GM21447 (cell line): ENCODE measurements around the gene GNA14.
"Not testable (repeated sequence)": the region's sequence is repeated elsewhere in the genome, so short reads cannot be mapped to it uniquely, and the experiment has no call there.

Source experiments
- ATAC-seq: cut with Tn5 transposase; IDR thresholded peaks from one replicate; pipeline ENCODE4 v1.9.1; 2021; ENCODE audit not compliant: unreplicated experiment

The GNA14 gene

DNA sequence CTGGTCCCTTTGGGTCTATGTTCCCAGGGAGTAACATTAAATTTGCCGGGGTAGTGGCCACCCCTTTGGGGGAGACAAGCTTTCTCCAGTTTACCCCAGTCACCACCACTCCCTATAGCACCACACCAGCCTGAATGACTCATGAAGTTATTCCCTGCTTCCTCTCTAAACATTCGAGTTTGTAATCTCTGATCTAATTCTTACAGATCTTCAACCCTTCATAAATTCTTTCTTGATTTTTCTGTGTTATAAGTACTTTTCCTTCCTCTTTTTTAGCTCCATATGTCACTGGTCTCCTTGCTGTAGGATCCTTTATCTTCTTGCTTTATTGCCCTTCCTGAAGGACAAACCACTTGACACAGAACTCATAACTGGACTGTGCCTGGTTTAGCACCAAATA is 55.6 kb downstream of the GNA14 start:
- ATAC-seq, result no peak

GRCh38 chr9:77589046-77589795 is 58.9 kb downstream of the GNA14 start:
- no peak for ATAC-seq

- no peak for ATAC-seq
Observed at GRCh38 chr9:77588271-77588937, 59.7 kb downstream of the GNA14 start.

- no peak for ATAC-seq
Observed at GRCh38 chr9:77587851-77588250, 60.3 kb downstream of the GNA14 start.

GRCh38 chr9:77587042-77587441 is 61.1 kb downstream of the GNA14 start:
- no peak for ATAC-seq

DNA sequence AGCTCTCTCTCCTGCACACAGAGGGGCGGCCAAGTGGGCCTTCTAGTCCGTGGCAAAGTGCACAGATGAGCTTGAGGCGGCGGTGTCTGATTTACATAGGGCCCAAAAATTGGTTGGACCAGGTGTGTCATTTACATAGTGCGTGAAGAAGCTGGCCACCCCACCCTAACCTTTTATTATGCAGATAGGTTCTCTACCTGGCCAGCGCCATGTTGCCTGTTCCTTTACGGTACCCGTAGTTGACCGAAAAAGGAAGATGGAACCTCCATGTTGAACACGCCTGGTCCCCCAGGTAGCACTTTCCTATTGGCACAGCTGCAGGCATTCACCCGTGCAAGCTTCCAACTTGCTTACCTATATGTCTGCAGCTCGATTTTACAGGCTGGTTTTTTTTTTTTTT is 61.5 kb downstream of the GNA14 start:
- no peak for ATAC-seq

GRCh38 chr9:77585335-77585786 is 62.8 kb downstream of the GNA14 start:
- no peak for ATAC-seq

- not testable (repeated sequence) for ATAC-seq
Observed at GRCh38 chr9:77584927-77585326, 63.2 kb downstream of the GNA14 start.

- ATAC-seq, result no peak
Observed at GRCh38 chr9:77582961-77583576, 65.1 kb downstream of the GNA14 start.

DNA sequence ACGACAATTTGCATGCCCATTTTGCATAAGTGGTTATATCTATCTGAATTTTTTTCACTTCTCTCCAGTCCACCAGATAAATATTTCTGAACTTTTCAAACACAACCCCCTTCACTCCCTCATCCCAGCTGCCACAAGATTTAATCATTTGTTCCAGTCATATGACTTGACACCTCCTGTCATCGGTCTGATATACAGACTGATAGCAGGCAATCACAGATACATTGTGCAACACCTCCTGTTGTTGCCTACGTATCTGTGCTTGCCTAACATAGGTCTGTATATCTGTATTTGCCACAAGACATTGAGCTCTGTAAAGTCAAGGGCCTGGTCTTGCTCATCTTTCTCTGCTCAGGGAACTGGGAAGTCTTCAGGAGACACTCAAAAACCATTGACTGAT is 65.6 kb downstream of the GNA14 start:
- no peak for ATAC-seq

DNA sequence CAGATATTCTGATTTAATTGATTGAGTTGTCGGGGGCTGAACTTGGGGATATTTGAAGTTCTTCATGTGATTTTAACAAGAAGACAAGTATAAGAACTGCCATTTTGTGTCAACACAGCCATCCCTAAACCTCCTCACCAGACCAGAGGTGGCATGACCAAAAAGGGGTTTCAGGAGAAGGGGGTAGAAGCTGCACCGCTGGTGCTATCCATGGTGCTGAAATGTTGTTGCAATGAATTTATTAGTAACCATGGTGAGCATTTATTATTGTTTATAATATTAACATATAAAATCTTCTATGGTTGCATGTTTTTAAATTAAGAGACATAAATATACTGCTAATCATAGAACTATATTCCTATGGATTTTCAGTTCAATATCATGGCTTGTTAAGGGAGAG is 72.3 kb downstream of the GNA14 start:
- no peak for ATAC-seq

DNA sequence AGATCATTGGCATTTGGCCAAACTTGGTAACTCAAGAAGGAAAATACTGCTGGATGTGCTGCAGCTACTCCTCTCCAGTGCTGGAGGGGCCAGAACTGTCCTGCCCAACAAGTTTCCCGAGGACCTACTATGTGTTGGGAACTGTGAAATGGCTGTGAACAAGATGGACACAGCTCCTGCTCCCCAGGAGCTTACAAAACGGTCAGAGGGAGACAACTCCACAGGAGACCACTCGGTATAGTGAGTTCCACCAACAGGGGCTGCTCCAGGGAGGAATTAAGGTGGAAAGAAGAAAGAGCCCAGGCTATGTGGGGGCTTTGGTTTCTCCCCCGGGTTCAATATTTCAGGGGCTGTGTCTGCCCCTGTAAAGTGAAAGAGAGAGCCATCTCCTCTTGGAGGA is 78.8 kb downstream of the GNA14 start:
- ATAC-seq, result no peak

GRCh38 chr9:77563174-77563573 is 84.9 kb downstream of the GNA14 start:
- no peak for ATAC-seq

GRCh38 chr9:77562019-77562748 is 85.9 kb downstream of the GNA14 start:
- ATAC-seq, result peak; percentile 53

GRCh38 chr9:77561331-77562018 is 86.6 kb downstream of the GNA14 start:
- ATAC-seq, result no peak

GRCh38 chr9:77556396-77556795 is 91.7 kb downstream of the GNA14 start:
- no peak for ATAC-seq

- no peak for ATAC-seq
Observed at GRCh38 chr9:77554586-77555105, 93.5 kb downstream of the GNA14 start.

DNA sequence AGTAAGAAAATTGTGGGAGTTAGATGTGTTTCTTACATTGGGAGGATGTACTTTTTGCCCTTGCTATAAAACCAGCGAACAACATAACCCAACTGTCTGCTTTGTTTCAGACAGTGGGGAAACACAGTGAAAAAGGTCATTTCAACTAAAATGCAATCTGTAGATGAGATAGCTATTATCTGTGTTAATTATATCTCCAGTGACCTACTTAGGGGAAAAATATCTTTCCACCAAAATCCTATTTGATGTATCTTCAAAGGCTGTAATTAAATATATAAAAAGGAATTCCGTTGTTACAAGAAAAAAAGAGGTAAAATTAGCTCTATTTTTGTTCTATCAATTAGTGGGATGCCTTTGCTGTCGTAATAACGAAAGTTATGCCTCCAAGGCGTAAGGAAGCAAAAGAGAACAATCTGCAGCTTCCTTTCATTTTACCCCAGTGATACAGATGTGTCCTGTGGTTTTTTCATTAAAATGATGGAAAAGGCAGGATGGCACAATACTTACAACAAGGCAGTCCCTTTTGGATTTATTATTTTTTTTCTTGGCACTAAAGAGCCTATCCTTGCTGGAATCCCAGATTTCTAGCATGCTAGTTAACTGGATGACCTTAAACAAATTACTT is 100.9 kb downstream of the GNA14 start:
- ATAC-seq, result no peak

GRCh38 chr9:77546376-77546950 is 101.7 kb downstream of the GNA14 start:
- ATAC-seq, result no peak

DNA sequence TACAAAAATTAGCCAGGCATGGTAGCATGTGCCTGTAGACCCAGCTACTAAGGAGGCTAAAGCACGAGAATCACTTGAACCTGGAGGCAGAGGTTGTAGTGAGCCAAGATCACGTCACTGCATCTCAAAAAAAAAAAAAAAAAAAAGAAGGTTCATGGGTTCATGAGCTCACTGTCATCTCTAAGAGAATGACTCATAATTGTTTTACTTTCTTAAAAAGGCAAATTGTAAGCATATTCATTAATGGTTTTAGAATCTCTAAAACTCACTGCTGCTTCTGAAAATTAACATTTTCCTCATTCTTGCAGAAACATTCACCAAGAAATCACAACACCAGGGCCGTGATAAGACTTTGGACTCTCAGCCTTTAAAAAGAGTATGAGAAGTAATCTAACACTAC is 103.6 kb downstream of the GNA14 start:
- ATAC-seq, result no peak
